A549 (cell line): ENCODE measurements around the gene HADHB. TPM values are rescaled to one million over a fixed set of nuclear protein-coding genes. Genes with fewer than 3 reads are reported as not detected.

Experiments used
- ATAC-seq, 2 experiments: fragments of 200-7000 bp in 1 of 2; fragments of >200 bp in 1 of 2; cut with Nextera tagmentation in 1 of 2; cut with Tn5 transposase in 1 of 2; 3 replicates each; pipeline versions ENCODE4 v1.8.0 to v1.9.1; 2018 to 2020; ENCODE audit warnings: mild to moderate bottlenecking in 1 of 2, moderate library complexity in 1 of 2
- CTCF ChIA-PET: fragments of 300-600 bp; sonication (Branson Sonifier 250); formaldehyde crosslinking; extraction: SDS; loops from one replicate; lab custom pipeline; 2021; ENCODE audit warnings: antibody characterized with exemption, inconsistent platforms; lab: Yijun Ruan, JAX
- POLR2A ChIA-PET: fragments of 350-600 bp; formaldehyde crosslinking; extraction: SDS; loops from one replicate; lab custom pipeline; 2021; ENCODE audit warnings: antibody characterized with exemption, inconsistent platforms; lab: Yijun Ruan, JAX
- DNase-seq, 2 experiments: peaks; one replicate each; pipeline versions ENCODE4 v3.0.0 to v3.0.0-alpha.2; 2011 to 2016; ENCODE audit warnings: low read depth in 1 of 2, low spot score in 1 of 2
- FAIRE-seq: peaks from 2 replicates; lab custom pipeline; 2011; peaks lifted over from hg19 to GRCh38; lab: Jason Lieb, UNC
- H3K27ac ChIP-seq, 2 experiments: fragments of >200 bp; sonication (Bioruptor Twin); formaldehyde crosslinking; 3 replicates each; pipeline ENCODE4 v1.5.1; 2016 to 2017
- H3K4me1 ChIP-seq: fragments of >200 bp; sonication (Bioruptor Twin); formaldehyde crosslinking; 3 replicates; pipeline ENCODE4 v1.6.1; 2016
- H3K4me2 ChIP-seq: fragments of >200 bp; sonication (Bioruptor Twin); formaldehyde crosslinking; 3 replicates; pipeline ENCODE4 v1.6.1; 2016
- H3K4me3 ChIP-seq: fragments of >200 bp; sonication (Bioruptor Twin); formaldehyde crosslinking; 3 replicates; pipeline ENCODE4 v1.5.1; 2016
- H3K9me3 ChIP-seq: fragments of >200 bp; sonication (Bioruptor Twin); formaldehyde crosslinking; 3 replicates; pipeline ENCODE4 v1.6.1; 2016
- CHD2 ChIP-seq: fragments of 150-350 bp; IDR thresholded peaks from 2 replicates; pipeline ENCODE4 v1.6.1; 2014; ENCODE audit warnings: low read length; ENCODE audit not compliant: partially characterized antibody
- EHF ChIP-seq: fragments of 250-450 bp; sonication (Bioruptor Pico); IDR thresholded peaks from 2 replicates; pipeline ENCODE4 v1.5.0; 2020; ENCODE audit warnings: mild to moderate bottlenecking
- ESRRA ChIP-seq: fragments of 150-350 bp; IDR thresholded peaks from 2 replicates; pipeline ENCODE4 v1.6.1; 2014; ENCODE audit warnings: mild to moderate bottlenecking, low read length, borderline replicate concordance
- FOXS1 ChIP-seq: fragments of 250-450 bp; sonication (Bioruptor Pico); IDR thresholded peaks from 2 replicates; pipeline ENCODE4 v1.5.0; 2020; ENCODE audit warnings: mild to moderate bottlenecking, moderate library complexity
- GATA3 ChIP-seq: IDR thresholded peaks from 2 replicates; pipeline ENCODE4 v1.6.1; 2012; ENCODE audit warnings: borderline replicate concordance
- HDAC2 ChIP-seq: fragments of 200-600 bp; sonication (generic); IDR thresholded peaks from 2 replicates; pipeline ENCODE4 v1.6.1; 2016
- HOXB13 ChIP-seq: fragments of 250-450 bp; sonication (Bioruptor Pico); IDR thresholded peaks from 2 replicates; pipeline ENCODE4 v1.5.0; 2020; ENCODE audit warnings: low read depth, mild to moderate bottlenecking, moderate library complexity
- JUN ChIP-seq, 2 experiments: fragments of >200 bp; sonication (Bioruptor Twin); formaldehyde crosslinking; IDR thresholded peaks; 2 replicates in 1 of 2; 3 replicates in 1 of 2; pipeline ENCODE4 v1.6.1; 2016 to 2017
- MAZ ChIP-seq: fragments of 150-350 bp; IDR thresholded peaks from 2 replicates; pipeline ENCODE4 v1.6.1; 2014; ENCODE audit warnings: antibody characterized with exemption, low read depth, low read length, borderline replicate concordance
- MYC ChIP-seq: IDR thresholded peaks from 2 replicates; pipeline ENCODE4 v1.6.1; 2012; ENCODE audit warnings: mild to moderate bottlenecking, inconsistent platforms, low read length, improper control_type of control experiment, borderline replicate concordance
- NFE2L2 ChIP-seq: fragments of 150-350 bp; conservative IDR thresholded peaks from 2 replicates; pipeline ENCODE4 v1.6.1; 2014; ENCODE audit warnings: low read length
- NR3C1 ChIP-seq: fragments of >200 bp; sonication (Bioruptor Twin); formaldehyde crosslinking; IDR thresholded peaks from 3 replicates; pipeline ENCODE4 v1.6.1; 2017
- POLR2A ChIP-seq: IDR thresholded peaks from 2 replicates; pipeline ENCODE4 v1.6.1; 2012; ENCODE audit warnings: mild to moderate bottlenecking, low read length
- RARB ChIP-seq: fragments of 250-450 bp; sonication (Bioruptor Pico); IDR thresholded peaks from 2 replicates; pipeline ENCODE4 v1.8.0; 2021; ENCODE audit warnings: mild to moderate bottlenecking, moderate library complexity
- RCOR1 ChIP-seq: fragments of 150-350 bp; IDR thresholded peaks from 2 replicates; pipeline ENCODE4 v1.6.1; 2014; ENCODE audit warnings: antibody characterized with exemption, low read length, low read depth
- TFCP2L1 ChIP-seq: fragments of 250-450 bp; sonication (Bioruptor Pico); IDR thresholded peaks from 2 replicates; pipeline ENCODE4 v1.5.0; 2021; ENCODE audit warnings: mild to moderate bottlenecking
- TP53 ChIP-seq: fragments of 250-450 bp; sonication (Bioruptor Pico); IDR thresholded peaks from 2 replicates; pipeline ENCODE4 v1.5.0; 2021; ENCODE audit warnings: mild to moderate bottlenecking, moderate library complexity
- ZNF302 ChIP-seq: fragments of 250-450 bp; sonication (Bioruptor Pico); IDR thresholded peaks from 2 replicates; pipeline ENCODE4 v1.9.0; 2021; ENCODE audit warnings: inconsistent platforms, mild to moderate bottlenecking, moderate library complexity
- WGBS: methylation state at CpG from one replicate; pipeline ENCODE4 v1.1.6; 2017; ENCODE audit errors: missing lambda C conversion rate; 5-methylcytosine and 5-hydroxymethylcytosine counted together
- polyA plus RNA-seq, 4 experiments: library from polyadenylated mRNA; depleted of rRNA in 3 of 4; stranded (reverse); fragments of >200 nt; fragmentation: RNase III in 1 of 4; extraction: RNeasy Plus Mini Kit Qiagen cat#74134 plus additional on column Dnase treatment in 1 of 4; gene quantifications; 2 replicates in 3 of 4; 3 replicates in 1 of 4; pipeline ENCODE4 v1.2.3, GENCODE V29; 2011 to 2017
- TF ChIP-seq, protein P1 (sequence below): IDR thresholded peaks from 2 replicates; pipeline ENCODE4 v1.6.1; 2012
- TF ChIP-seq, protein P2 (sequence below): IDR thresholded peaks from 2 replicates; pipeline ENCODE4 v1.6.1; 2012
- TF ChIP-seq, protein P3 (sequence below): fragments of 250-450 bp; sonication (Bioruptor Pico); IDR thresholded peaks from 2 replicates; pipeline ENCODE4 v1.5.0; 2020; ENCODE audit warnings: low read depth, mild to moderate bottlenecking, moderate library complexity
- TF ChIP-seq, protein P4 (sequence below): IDR thresholded peaks from 2 replicates; pipeline ENCODE4 v1.6.1; 2012; ENCODE audit warnings: low read depth, borderline replicate concordance
- TF ChIP-seq, protein P5 (sequence below): fragments of 150-350 bp; IDR thresholded peaks from 2 replicates; pipeline ENCODE4 v1.6.1; 2014; ENCODE audit warnings: low read depth, mild to moderate bottlenecking, low read length

HADHB gene
- polyA plus RNA-seq, 2 of the 4 experiments (the other 2 are of a cell fraction), result 95.4 to 161 TPM

DNA sequence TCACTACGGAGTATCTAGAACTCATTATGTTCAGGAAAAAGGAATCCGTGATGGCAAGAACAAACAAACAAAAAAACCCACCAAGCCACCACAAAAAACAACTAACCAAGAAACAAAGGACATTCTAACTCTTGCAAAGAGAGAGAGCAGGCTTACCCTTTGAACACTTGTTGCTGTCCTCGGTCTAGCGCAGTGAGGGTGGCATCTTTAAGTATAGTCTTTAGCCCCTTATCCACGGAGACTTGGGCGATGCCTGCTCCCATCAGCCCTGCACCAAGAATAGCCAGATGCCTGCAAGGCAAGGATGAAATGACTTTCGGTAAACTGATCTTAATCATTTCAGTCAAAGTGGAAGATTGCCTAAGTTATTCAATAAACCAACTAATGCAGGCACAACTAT, 40.8 kb upstream of the HADHB start:
- no peak overlapping the region for H3K4me2 ChIP-seq
- H3K9me3 ChIP-seq, result no peaks in the 10 kb centered on the region
- FAIRE-seq, result no peak
- TF ChIP-seq ZNF302 (no peak), TP53 (CRISPR knock-in tag) (no peak), EHF (CRISPR knock-in tag) (no peak), GATA3 (no peak), HOXB13 (CRISPR knock-in tag) (no peak), MAZ (no peak), JUN (IDR thresholded peaks at IDR 0.05) (no peak), RCOR1 (no peak), ESRRA (no peak)
- TF ChIP-seq, protein P1, sequence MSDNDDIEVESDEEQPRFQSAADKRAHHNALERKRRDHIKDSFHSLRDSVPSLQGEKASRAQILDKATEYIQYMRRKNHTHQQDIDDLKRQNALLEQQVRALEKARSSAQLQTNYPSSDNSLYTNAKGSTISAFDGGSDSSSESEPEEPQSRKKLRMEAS, result no peak
- TF ChIP-seq, all 56 proteins: peak for 0
- POLR2A ChIA-PET, result no interaction called here
- DNase-seq (no peak), ATAC-seq (no peak)
- no peaks in the 10 kb centered on the region for H3K4me1 ChIP-seq
- no peak overlapping the region for H3K4me3 ChIP-seq
- no peak overlapping the region for H3K27ac ChIP-seq
- CTCF ChIA-PET, result no interaction called here
- 93% methylated on average over 7 of the region's 7 CpGs for WGBS

DNA sequence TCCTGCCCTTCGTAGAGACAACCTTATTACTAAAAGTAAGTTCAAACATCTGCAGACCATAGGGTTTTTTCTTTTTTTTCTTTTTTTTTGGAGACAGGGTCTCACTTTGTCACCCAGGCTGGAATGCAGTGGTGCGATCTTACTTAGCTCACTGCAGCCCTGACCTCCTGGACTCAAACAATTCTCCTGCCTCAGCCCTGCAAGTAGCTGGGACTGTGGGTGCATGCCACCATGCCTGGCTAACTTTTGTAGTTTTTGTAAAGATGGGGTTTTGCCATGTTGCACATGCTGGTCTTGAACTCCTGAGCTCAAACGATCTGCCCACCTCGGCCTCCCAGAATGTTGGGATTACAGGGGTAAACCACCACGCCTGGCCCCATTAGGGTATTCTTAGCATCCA, 32.7 kb upstream of the HADHB start:
- Histone ChIP-seq H3K4me1 (no peaks in the 10 kb centered on the region), H3K9me3 (no peaks in the 10 kb centered on the region), H3K4me3 (no peak overlapping the region), H3K4me2 (no peak overlapping the region)
- WGBS, result 96% methylated on average over 5 of the region's 5 CpGs
- FAIRE-seq, result no peak
- POLR2A ChIA-PET, result no interaction called here
- CTCF ChIA-PET, result interaction anchor here (0.8 to 1.3 kb wide), 4 partner anchors 9 to 63 kb away, joined by 3 to 4 read pairs (median 4); no protein-coding TSS in a partner anchor
- DNase-seq, result no peak
- no peak for ATAC-seq
- no peak for TF ChIP-seq POLR2A
- TF ChIP-seq, all 56 proteins: peak for 0
- no peak overlapping the region for H3K27ac ChIP-seq

DNA sequence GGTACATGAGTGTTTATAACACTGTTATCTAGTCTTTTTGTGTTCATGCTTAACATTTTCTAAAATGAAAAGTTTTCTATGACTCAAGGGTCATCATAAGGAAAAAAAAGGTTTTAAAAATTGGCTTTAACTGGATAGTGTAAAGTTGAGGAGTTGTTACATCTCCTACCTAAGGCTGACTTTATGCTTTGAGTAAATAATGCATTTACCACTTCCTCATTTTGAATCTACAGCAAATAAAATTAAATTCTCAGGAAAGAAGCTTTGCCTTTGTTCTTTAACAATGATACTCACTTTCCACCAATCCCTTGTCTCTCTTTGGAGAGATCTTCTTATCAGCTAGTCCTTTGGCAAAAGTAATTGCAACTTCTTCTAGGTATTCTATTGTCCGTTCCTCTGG, 30.0 kb upstream of the HADHB start:
- no peak overlapping the region for H3K27ac ChIP-seq
- ATAC-seq, result no peak
- H3K9me3 ChIP-seq, result peaks cover 15% of the 10 kb centered on the region
- TF ChIP-seq, protein P2, sequence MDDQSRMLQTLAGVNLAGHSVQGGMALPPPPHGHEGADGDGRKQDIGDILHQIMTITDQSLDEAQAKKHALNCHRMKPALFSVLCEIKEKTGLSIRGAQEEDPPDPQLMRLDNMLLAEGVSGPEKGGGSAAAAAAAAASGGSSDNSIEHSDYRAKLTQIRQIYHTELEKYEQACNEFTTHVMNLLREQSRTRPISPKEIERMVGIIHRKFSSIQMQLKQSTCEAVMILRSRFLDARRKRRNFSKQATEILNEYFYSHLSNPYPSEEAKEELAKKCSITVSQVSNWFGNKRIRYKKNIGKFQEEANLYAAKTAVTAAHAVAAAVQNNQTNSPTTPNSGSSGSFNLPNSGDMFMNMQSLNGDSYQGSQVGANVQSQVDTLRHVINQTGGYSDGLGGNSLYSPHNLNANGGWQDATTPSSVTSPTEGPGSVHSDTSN, result no peak
- TF ChIP-seq, protein P3, sequence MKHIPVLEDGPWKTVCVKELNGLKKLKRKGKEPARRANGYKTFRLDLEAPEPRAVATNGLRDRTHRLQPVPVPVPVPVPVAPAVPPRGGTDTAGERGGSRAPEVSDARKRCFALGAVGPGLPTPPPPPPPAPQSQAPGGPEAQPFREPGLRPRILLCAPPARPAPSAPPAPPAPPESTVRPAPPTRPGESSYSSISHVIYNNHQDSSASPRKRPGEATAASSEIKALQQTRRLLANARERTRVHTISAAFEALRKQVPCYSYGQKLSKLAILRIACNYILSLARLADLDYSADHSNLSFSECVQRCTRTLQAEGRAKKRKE (CRISPR knock-in tag), result no peak
- TF ChIP-seq FOXS1 (CRISPR knock-in tag) (no peak), HDAC2 (no peak), NFE2L2 (no peak), POLR2A (no peak)
- TF ChIP-seq, all 56 proteins: peak for 0
- Histone ChIP-seq H3K4me2 (no peak overlapping the region), H3K4me3 (no peak overlapping the region), H3K4me1 (no peaks in the 10 kb centered on the region)
- WGBS, result 97% methylated on average over 1 of the region's 1 CpG
- FAIRE-seq, result no peak
- ChIA-PET CTCF (interaction anchor here (1.5 kb wide), 1 partner anchor 30 kb away, joined by 3 read pairs; no protein-coding TSS in a partner anchor), POLR2A (no interaction called here)
- no peak for DNase-seq

DNA sequence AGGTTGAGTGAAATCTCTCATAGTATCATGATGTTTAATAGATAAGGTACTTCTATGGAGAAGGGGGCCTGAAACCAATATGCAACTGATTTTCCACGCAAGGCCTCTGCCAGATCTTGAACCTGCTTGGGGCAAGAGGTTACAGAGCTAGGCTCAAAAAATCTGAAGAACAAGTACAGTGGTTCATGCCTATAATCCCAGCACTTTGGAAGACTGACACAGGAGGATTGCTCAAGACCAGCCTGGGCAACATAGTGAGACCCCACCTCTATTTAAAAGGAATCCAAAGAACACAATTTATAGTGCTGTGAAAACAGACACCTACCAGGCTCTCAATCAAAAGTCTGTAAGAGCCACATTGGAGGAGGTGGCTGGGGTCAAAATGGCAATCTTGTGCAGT, 28.9 kb upstream of the HADHB start:
- WGBS, result 96% methylated on average over 1 of the region's 1 CpG
- Histone ChIP-seq H3K9me3 (peaks cover 15% of the 10 kb centered on the region), H3K4me1 (no peaks in the 10 kb centered on the region), H3K27ac (no peak overlapping the region), H3K4me3 (no peak overlapping the region), H3K4me2 (no peak overlapping the region)
- TF ChIP-seq CHD2 (no peak), NR3C1 (no peak), MYC (no peak), TFCP2L1 (CRISPR knock-in tag) (no peak), RARB (CRISPR knock-in tag) (no peak)
- TF ChIP-seq, protein P4, sequence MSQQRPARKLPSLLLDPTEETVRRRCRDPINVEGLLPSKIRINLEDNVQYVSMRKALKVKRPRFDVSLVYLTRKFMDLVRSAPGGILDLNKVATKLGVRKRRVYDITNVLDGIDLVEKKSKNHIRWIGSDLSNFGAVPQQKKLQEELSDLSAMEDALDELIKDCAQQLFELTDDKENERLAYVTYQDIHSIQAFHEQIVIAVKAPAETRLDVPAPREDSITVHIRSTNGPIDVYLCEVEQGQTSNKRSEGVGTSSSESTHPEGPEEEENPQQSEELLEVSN, result no peak
- TF ChIP-seq, protein P5, sequence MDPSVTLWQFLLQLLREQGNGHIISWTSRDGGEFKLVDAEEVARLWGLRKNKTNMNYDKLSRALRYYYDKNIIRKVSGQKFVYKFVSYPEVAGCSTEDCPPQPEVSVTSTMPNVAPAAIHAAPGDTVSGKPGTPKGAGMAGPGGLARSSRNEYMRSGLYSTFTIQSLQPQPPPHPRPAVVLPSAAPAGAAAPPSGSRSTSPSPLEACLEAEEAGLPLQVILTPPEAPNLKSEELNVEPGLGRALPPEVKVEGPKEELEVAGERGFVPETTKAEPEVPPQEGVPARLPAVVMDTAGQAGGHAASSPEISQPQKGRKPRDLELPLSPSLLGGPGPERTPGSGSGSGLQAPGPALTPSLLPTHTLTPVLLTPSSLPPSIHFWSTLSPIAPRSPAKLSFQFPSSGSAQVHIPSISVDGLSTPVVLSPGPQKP, result no peak
- CTCF ChIA-PET, result interaction anchor here (1.5 kb wide), 1 partner anchor 31 kb away, joined by 3 read pairs; no protein-coding TSS in a partner anchor
- POLR2A ChIA-PET, result no interaction called here
- ATAC-seq (no peak), FAIRE-seq (no peak), DNase-seq (no peak)
